IgD-negative memory B cell (primary cell): Measurements from ENCODE around the gene OTOGL. TPM values are rescaled to one million over a fixed set of nuclear protein-coding genes. Genes with fewer than 3 reads are reported as not detected.
"Not testable (repeated sequence)": the region's sequence is repeated elsewhere in the genome, so short reads cannot be mapped to it uniquely, and the experiment has no call there.

Experiments
- H3K27ac Mint-ChIP-seq, 3 donors: one replicate each; pipeline ENCODE4 v1.8.0; 2020 to 2022; ENCODE audit warnings: mild to moderate bottlenecking in 3 of 3, mixed read lengths in 3 of 3, moderate library complexity in 1 of 3
- H3K27me3 Mint-ChIP-seq: one replicate; pipeline ENCODE4 v1.8.0; 2021; ENCODE audit warnings: mixed read lengths
- H3K36me3 Mint-ChIP-seq: one replicate; pipeline ENCODE4 v1.8.0; 2020; ENCODE audit warnings: mild to moderate bottlenecking, mixed read lengths
- H3K4me1 Mint-ChIP-seq, 3 donors: one replicate each; pipeline ENCODE4 v1.8.0; 2020 to 2022; ENCODE audit warnings: mixed read lengths in 3 of 3, mild to moderate bottlenecking in 1 of 3
- H3K4me3 Mint-ChIP-seq, 4 donors: one replicate each; pipeline ENCODE4 v1.8.0; 2020 to 2022; ENCODE audit warnings: mild to moderate bottlenecking in 4 of 4, mixed read lengths in 4 of 4, moderate library complexity in 3 of 4
- H3K9me3 Mint-ChIP-seq, 3 donors: one replicate each; pipeline ENCODE4 v1.8.0; 2020 to 2021; ENCODE audit warnings: mixed read lengths in 3 of 3, mild to moderate bottlenecking in 1 of 3
- polyA plus RNA-seq: library from polyadenylated mRNA; unstranded; fragments of 300-500 nt; fragmentation: Illumina TruSeq; gene quantifications from one replicate; pipeline ENCODE4 v1.2.3, GENCODE V29; 2021

The OTOGL gene
- polyA plus RNA-seq, 1 donor from 2014 or later = not detected

GRCh38 chr12:80282761-80283160 lies 183.4 kb downstream of the OTOGL start:
- H3K4me1 Mint-ChIP-seq = no peaks in the 10 kb centered on the region
- peaks cover 2% of the 10 kb centered on the region for H3K27me3 Mint-ChIP-seq
- H3K36me3 Mint-ChIP-seq = no peaks in the 10 kb centered on the region
- peaks cover 2 to 17% (median 7%) of the 10 kb centered on the region in 3 donors for H3K9me3 Mint-ChIP-seq
- no peak overlapping the region for H3K4me3 Mint-ChIP-seq
- no peak overlapping the region for H3K27ac Mint-ChIP-seq

DNA sequence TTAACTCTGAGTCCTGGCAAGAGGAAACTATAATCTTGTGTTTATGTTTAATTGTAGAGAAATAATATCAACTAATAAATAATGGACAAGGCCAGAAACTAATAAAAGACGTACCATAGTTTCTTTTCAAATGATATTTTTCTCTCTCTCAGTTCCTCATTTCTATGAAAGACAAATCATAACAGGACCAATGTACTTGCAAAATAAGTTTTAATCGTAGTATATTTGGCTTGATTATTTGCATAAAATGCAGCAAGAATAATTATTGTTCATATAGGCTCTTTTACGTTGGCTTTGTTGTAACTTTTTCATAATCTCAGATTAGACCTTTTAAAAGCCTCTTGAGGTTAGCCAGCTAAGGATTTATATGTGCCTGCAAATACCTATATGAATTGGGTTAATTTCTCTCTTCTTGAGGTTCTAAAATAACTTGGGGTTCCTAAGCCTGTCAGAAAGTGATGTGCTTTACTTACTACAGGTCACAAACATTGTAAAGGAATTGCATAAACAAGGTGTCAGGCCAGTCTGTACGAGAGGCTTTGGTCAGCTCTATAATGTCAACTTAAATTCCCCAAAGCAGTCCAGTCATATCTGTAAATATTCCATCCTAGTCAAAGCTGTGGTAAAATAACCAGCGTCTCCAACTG lies 191.9 kb downstream of the OTOGL start:
- Mint-ChIP-seq H3K36me3 (no peaks in the 10 kb centered on the region), H3K9me3 (peaks cover 0 to 3% (median 2%) of the 10 kb centered on the region in 3 donors), H3K27me3 (peaks cover 9% of the 10 kb centered on the region), H3K4me3 (no peak overlapping the region), H3K4me1 (peaks cover 0 to 2% (median 1%) of the 10 kb centered on the region in 3 donors), H3K27ac (no peak overlapping the region)

DNA sequence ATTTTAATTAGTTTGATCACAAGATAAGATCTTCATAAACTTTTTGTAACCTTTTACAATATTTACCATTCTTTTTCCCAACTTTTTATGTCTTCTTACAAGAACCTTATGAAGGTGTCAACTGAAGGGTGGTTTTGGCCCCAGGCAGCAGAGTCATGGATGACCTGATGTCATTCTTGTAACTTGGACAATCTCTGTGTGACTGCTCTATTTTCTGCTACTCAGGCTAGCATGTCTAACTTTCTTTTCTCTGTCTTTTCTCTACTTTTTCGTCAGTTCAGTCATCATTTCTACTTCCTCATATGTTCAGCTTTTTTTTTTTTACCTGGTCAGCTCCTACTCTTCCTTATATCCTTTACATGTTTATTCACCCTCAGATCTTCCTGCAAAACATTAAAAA lies 194.0 kb downstream of the OTOGL start:
- Mint-ChIP-seq H3K27me3 (peaks cover 7% of the 10 kb centered on the region), H3K4me1 (peaks cover 0 to 2% (median 1%) of the 10 kb centered on the region in 3 donors), H3K36me3 (no peaks in the 10 kb centered on the region), H3K4me3 (no peak overlapping the region), H3K9me3 (peaks cover 0 to 3% (median 0%) of the 10 kb centered on the region in 3 donors), H3K27ac (no peak overlapping the region)

- H3K27ac Mint-ChIP-seq = no peak overlapping the region
- no peaks in the 10 kb centered on the region for H3K36me3 Mint-ChIP-seq
- no peak overlapping the region for H3K4me3 Mint-ChIP-seq
- peaks cover 0 to 2% (median 1%) of the 10 kb centered on the region in 3 donors for H3K4me1 Mint-ChIP-seq
- H3K9me3 Mint-ChIP-seq = peaks cover 0 to 3% (median 0%) of the 10 kb centered on the region in 3 donors
- H3K27me3 Mint-ChIP-seq = peaks cover 7% of the 10 kb centered on the region
These were observed 194.4 kb downstream of the OTOGL start for GRCh38 chr12:80293759-80294158.

GRCh38 chr12:80299219-80299618 lies 199.9 kb downstream of the OTOGL start:
- H3K9me3 Mint-ChIP-seq = peaks cover 0 to 3% (median 0%) of the 10 kb centered on the region in 3 donors
- no peak overlapping the region for H3K4me3 Mint-ChIP-seq
- H3K27ac Mint-ChIP-seq = no peak overlapping the region
- peaks cover 3% of the 10 kb centered on the region for H3K27me3 Mint-ChIP-seq
- H3K36me3 Mint-ChIP-seq = no peaks in the 10 kb centered on the region
- H3K4me1 Mint-ChIP-seq = peaks cover 0 to 3% (median 3%) of the 10 kb centered on the region in 3 donors

GRCh38 chr12:80299976-80300375 lies 200.6 kb downstream of the OTOGL start:
- Mint-ChIP-seq H3K27ac (no peak overlapping the region), H3K36me3 (no peaks in the 10 kb centered on the region), H3K27me3 (peaks cover 3% of the 10 kb centered on the region), H3K4me3 (no peak overlapping the region), H3K9me3 (peaks cover 0 to 3% (median 0%) of the 10 kb centered on the region in 3 donors), H3K4me1 (peaks cover 0 to 3% (median 3%) of the 10 kb centered on the region in 3 donors)

- H3K27ac Mint-ChIP-seq, H3K4me1 Mint-ChIP-seq, H3K27me3 Mint-ChIP-seq, H3K4me3 Mint-ChIP-seq, H3K36me3 Mint-ChIP-seq, H3K9me3 Mint-ChIP-seq: not testable (repeated sequence)
These were observed 208.1 kb downstream of the OTOGL start for GRCh38 chr12:80307436-80307835.

DNA sequence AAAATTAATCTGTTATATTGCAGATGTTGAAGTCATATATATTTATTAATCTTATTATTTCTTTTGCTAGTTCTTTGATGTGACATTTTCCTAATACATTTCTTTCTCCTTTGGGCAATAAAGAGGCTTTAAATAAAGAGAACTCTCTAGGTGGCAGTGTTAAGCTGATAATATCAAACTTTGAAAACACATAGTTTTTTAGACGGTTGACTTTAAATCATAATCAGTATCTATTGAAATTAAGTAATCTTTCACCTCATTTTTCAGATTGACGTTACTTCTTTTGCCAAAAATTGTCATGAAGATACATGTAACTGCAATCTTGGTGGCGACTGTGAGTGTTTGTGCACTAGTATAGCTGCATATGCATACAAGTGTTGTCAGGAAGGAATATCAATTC lies 213.9 kb downstream of the OTOGL start:
- peaks cover 0 to 1% (median 0%) of the 10 kb centered on the region in 3 donors for H3K4me1 Mint-ChIP-seq
- H3K36me3 Mint-ChIP-seq = peaks cover 2% of the 10 kb centered on the region
- H3K4me3 Mint-ChIP-seq = no peak overlapping the region
- H3K27ac Mint-ChIP-seq = no peak overlapping the region
- H3K9me3 Mint-ChIP-seq = no peaks in the 10 kb centered on the region
- H3K27me3 Mint-ChIP-seq = no peaks in the 10 kb centered on the region

GRCh38 chr12:80314741-80315140 lies 215.4 kb downstream of the OTOGL start:
- H3K9me3 Mint-ChIP-seq = no peaks in the 10 kb centered on the region
- H3K4me3 Mint-ChIP-seq = no peak overlapping the region
- peaks cover 2% of the 10 kb centered on the region for H3K36me3 Mint-ChIP-seq
- H3K27me3 Mint-ChIP-seq = no peaks in the 10 kb centered on the region
- H3K4me1 Mint-ChIP-seq = peaks cover 0 to under 1% (median 0%) of the 10 kb centered on the region in 3 donors
- peak overlapping the region in 1 of 3 donors; percentile 32 for H3K27ac Mint-ChIP-seq

- Mint-ChIP-seq H3K4me1 (no peaks in the 10 kb centered on the region), H3K4me3 (no peak overlapping the region), H3K27me3 (no peaks in the 10 kb centered on the region), H3K9me3 (no peaks in the 10 kb centered on the region), H3K27ac (no peak overlapping the region), H3K36me3 (no peaks in the 10 kb centered on the region)
These were observed 216.9 kb downstream of the OTOGL start for GRCh38 chr12:80316222-80316621.

DNA sequence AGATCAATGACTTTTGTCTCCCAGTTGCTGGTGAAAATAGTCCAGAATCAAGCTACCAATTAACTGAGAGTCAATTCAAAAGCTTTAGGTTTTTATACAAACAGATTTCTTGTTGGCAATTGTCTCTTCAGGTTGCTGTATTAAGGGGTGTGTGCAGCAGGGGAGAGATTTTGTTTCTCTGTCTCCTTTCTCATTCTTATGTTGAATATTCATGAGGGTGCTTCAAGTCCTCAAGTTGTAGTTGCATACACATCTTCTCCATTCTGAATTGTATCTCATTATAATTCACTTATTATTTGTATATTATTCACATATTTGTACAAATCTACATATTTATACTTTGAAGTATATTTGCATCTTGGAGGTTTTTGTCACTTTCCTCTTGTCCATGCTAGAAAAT lies 218.0 kb downstream of the OTOGL start:
- Mint-ChIP-seq H3K4me1 (no peaks in the 10 kb centered on the region), H3K4me3 (no peak overlapping the region), H3K9me3 (no peaks in the 10 kb centered on the region), H3K27me3 (no peaks in the 10 kb centered on the region), H3K36me3 (no peaks in the 10 kb centered on the region), H3K27ac (no peak overlapping the region)

- H3K9me3 Mint-ChIP-seq = no peaks in the 10 kb centered on the region
- H3K4me3 Mint-ChIP-seq = no peak overlapping the region
- no peak overlapping the region for H3K27ac Mint-ChIP-seq
- no peaks in the 10 kb centered on the region for H3K4me1 Mint-ChIP-seq
- no peaks in the 10 kb centered on the region for H3K36me3 Mint-ChIP-seq
- H3K27me3 Mint-ChIP-seq = no peaks in the 10 kb centered on the region
These were observed 218.6 kb downstream of the OTOGL start for GRCh38 chr12:80317899-80318298.

DNA sequence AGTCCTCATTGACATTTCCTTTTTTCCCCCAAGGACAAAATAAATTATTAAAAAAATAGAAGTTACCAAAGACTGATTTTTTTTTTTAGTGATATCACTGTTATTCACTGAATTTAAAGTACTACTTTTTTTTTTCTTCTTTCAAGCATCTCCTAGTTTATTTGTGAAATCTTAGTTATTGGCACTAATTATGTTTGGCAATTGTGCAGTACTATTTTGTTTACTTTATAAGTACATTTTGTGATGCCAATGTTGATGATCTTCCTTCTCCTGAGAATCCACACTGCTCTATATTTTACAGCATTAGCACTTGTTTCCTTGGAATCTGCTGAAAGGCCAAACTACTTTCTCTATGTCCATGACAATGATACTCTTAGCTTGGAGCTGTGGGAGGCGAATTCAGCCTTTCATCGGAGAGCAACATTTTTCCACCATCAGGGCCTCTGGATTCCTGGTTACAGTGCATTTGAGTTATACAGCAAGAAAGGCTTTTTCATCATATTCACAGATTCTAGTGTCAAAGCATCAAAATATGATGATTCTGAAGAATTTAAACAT lies 220.9 kb downstream of the OTOGL start:
- Mint-ChIP-seq H3K36me3 (no peaks in the 10 kb centered on the region), H3K4me1 (no peaks in the 10 kb centered on the region), H3K27ac (no peak overlapping the region), H3K27me3 (no peaks in the 10 kb centered on the region), H3K4me3 (no peak overlapping the region), H3K9me3 (no peaks in the 10 kb centered on the region)

GRCh38 chr12:80321653-80322052 lies 222.3 kb downstream of the OTOGL start:
- H3K27ac Mint-ChIP-seq = no peak overlapping the region
- no peaks in the 10 kb centered on the region for H3K4me1 Mint-ChIP-seq
- H3K36me3 Mint-ChIP-seq = no peaks in the 10 kb centered on the region
- no peaks in the 10 kb centered on the region for H3K9me3 Mint-ChIP-seq
- no peaks in the 10 kb centered on the region for H3K27me3 Mint-ChIP-seq
- no peak overlapping the region for H3K4me3 Mint-ChIP-seq

DNA sequence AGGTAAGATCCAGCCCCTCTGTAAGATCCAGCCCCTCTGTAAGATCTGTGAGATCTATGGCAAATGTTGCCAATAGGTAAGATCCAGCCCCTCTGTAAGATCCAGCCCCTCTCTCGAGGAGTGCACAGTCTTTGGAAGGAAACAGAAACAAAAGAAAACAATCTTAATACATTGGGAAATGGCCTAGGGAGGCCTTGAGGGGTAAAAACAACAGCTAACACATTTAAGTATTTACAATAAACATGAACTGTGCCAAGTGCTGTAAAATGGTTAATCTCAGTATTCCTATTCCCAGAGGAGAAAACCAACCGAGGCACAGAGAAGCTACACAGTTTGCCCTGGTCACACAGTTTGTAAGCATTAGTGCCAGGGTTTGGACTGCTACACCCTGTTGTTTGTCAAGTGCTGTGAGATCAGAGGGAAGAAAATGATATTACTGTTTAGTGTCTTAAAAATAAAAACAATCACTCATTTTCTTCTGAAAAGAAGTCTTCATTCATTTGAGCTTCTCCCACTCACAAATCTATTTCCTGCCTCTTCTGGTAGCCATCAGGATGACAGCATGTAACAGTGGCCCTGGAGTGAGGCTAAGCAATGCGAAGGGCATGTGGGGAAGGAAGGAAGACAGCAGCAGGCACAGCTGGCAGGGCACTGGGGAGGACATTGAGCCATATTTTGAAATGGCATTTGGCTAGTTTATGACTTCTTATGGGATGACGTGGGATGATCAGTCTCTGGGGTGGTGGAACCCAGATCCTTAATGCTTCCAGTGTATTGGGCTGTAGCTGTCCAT lies 226.0 kb downstream of the OTOGL start:
- Mint-ChIP-seq H3K9me3 (no peaks in the 10 kb centered on the region), H3K36me3 (no peaks in the 10 kb centered on the region), H3K27ac (no peak overlapping the region), H3K4me3 (no peak overlapping the region), H3K27me3 (no peaks in the 10 kb centered on the region), H3K4me1 (no peaks in the 10 kb centered on the region)
